ENCODE data around the gene CDKN2D.

DNA sequence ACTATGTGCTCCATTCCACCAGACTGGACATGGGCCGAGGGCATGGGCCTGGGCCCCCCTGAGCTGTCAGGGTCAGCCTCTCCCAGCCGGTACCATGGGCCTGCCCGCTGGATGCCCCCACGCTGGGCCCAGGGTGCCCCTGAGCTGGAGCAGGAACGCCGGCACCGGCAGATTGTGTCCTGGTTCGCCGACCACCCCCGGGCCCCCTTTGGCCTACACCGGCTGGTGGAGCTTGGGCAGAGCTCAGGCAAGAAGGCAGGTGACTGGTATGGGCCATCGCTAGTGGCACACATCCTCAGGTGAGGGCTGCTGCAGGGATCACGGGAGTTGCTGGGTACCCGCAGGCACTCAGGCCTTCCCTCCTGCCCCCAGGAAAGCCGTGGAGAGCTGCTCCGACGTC is 22.0 kb downstream of the CDKN2D start:
- TF ChIP-seq, protein P1, sequence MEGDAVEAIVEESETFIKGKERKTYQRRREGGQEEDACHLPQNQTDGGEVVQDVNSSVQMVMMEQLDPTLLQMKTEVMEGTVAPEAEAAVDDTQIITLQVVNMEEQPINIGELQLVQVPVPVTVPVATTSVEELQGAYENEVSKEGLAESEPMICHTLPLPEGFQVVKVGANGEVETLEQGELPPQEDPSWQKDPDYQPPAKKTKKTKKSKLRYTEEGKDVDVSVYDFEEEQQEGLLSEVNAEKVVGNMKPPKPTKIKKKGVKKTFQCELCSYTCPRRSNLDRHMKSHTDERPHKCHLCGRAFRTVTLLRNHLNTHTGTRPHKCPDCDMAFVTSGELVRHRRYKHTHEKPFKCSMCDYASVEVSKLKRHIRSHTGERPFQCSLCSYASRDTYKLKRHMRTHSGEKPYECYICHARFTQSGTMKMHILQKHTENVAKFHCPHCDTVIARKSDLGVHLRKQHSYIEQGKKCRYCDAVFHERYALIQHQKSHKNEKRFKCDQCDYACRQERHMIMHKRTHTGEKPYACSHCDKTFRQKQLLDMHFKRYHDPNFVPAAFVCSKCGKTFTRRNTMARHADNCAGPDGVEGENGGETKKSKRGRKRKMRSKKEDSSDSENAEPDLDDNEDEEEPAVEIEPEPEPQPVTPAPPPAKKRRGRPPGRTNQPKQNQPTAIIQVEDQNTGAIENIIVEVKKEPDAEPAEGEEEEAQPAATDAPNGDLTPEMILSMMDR (IDR thresholded peaks at IDR 0.05; ENCODE audit: poor library complexity), result no peak
- TF ChIP-seq EZH2 (IDR thresholded peaks at IDR 0.05; ENCODE audit: borderline replicate concordance), result no peak
- no peak for TF ChIP-seq EZH2phosphoT487 (IDR thresholded peaks at IDR 0.05; ENCODE audit: low read depth, severe bottlenecking, unreplicated experiment)

All from hepatocyte (in vitro differentiated cells).